Renal cortical epithelial cell (primary cell): ENCODE data around the gene INPP4B. TPM values are rescaled to one million over a fixed set of nuclear protein-coding genes. Genes with fewer than 3 reads are reported as not detected.
"Not testable (repeated sequence)": the region's sequence is repeated elsewhere in the genome, so short reads cannot be mapped to it uniquely, and the experiment has no call there.

ENCODE experiments used
- DNase-seq: peaks from one replicate; pipeline ENCODE4 v3.0.0-alpha.2; 2011; ENCODE audit warnings: low read depth
- total RNA-seq: library from RNA; depleted of rRNA; stranded (reverse); fragments of >200 nt; gene quantifications from 2 replicates; pipeline ENCODE4 v1.2.3, GENCODE V29; 2014

INPP4B gene
- total RNA-seq, 1 donor from 2014 or later = 16.6 TPM

GRCh38 chr4:142824368-142824767 is 21.7 kb downstream of the INPP4B start:
- no peak for DNase-seq

GRCh38 chr4:142823796-142824195 is 22.3 kb downstream of the INPP4B start:
- no peak for DNase-seq

DNA sequence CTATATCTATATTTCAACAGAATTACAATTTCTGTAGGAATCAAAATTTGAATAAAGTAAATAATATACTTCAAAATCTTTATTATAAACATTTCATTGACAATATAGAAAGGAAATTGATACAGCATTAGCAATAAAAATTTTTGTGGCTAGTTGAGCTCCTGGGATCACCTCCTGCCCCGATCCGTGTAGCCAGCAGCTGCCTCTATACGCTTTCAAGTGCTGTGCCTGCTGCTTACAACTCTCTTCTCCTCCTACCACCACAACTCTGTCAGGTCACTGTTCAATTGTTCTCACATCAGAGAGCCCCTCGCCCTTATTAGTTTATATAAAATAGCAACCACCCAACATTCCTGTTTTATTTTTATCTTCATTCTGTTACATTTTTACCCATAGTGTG is 27.6 kb downstream of the INPP4B start:
- DNase-seq = no peak

DNA sequence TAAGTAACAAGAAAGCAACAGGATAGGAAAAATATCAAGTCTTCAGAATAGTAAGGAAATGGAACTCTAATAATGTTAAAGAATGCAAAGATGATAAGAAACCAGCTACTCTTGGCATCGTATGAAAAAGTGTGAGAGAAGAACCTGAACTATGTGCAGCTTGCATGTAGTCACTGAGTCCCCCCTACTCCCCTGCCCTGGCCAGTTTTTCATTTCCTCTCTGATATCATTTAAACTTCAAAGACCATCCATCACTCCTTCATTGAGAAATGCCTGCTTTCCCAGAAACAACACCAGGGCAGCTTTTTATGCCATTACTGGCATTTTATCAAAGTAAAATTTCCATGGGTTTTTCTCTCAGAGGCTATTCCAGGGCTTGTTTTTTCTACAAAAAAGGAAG is 28.1 kb downstream of the INPP4B start:
- DNase-seq = peak; percentile 48

- peak; percentile 96 for DNase-seq
Observed at GRCh38 chr4:142817442-142817841, 28.7 kb downstream of the INPP4B start.

DNA sequence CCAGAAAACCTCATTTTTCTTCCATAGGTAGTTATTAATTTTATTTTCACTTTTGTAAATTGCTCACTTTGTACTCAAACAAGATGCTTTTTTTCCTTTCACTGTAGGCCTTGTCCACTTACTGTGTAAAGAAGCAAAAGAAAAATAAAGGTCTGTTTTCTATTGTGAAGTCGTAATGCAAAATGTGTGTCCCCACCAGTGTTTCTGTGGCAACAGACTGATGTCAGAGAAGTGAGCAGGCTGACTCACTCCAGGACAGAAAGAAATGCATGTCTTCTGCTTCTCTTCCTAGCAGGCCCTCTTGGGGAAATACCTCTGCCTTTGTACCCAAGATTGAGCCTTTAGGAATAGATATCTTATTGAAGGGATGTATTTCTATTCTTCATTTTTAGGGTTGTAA is 30.3 kb downstream of the INPP4B start:
- peak; percentile 88 for DNase-seq

GRCh38 chr4:142813388-142813787 is 32.7 kb downstream of the INPP4B start:
- no peak for DNase-seq

DNA sequence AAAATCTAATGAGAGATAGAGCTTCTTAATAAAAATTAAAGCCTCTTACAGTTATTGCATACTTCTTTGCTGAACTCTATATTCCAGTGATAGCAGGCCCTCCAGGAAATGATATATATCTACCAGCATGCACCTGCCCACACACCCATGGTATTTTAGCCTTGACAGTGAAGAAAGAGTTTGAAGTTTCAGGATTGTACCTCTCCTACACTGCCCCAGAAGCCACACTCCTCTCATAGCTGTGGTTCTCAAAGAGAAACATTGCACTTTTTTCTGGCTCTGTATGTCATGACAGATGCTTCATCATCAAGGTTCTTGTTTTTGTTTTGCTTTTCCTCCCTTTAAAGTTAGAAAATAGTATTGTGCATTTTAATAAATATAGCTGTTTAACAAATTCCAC is 34.0 kb downstream of the INPP4B start:
- no peak for DNase-seq

GRCh38 chr4:142811034-142811433 is 35.1 kb downstream of the INPP4B start:
- DNase-seq = no peak

DNA sequence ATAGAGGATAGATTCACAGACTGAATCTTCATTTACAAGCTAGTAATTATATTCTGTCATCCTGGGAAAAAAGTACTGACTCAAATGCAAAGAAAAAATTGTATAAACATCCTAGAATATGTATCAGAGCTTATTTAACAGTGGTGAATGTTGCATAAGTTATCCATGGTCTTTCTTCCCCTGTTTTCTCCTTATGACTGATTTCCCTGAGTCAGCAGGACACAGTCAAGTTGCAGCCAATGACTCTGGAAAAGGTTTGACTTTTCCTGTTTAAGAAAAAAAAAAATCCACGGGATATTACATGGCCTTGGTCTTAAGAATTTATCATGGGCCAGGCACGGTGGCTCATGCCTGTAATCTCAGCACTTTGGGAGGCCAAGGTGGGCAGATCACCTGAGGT is 36.5 kb downstream of the INPP4B start:
- DNase-seq = no peak

- not testable (repeated sequence) for DNase-seq
Observed at GRCh38 chr4:142803879-142804278, 42.2 kb downstream of the INPP4B start.

DNA sequence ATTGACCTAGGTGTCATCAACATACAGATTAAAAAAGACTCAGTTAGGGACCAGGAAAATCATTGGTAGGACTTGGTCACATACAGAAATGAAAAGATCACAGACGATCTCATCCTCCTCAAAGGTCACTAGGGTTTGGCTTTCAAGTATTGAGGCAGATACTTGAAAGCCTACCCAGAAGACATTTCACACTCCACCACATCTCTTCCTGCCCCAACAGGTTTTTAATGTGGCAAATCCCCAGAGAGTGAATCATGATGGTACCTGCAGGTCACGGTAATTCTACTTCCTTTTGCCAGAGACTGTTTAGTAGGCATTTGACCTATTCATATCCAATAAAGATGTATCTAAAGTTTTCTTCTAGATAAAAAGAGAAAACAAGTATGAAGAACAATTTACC is 44.1 kb downstream of the INPP4B start:
- peak; percentile 23 for DNase-seq

GRCh38 chr4:142781114-142781513 is 65.0 kb downstream of the INPP4B start:
- no peak for DNase-seq

DNA sequence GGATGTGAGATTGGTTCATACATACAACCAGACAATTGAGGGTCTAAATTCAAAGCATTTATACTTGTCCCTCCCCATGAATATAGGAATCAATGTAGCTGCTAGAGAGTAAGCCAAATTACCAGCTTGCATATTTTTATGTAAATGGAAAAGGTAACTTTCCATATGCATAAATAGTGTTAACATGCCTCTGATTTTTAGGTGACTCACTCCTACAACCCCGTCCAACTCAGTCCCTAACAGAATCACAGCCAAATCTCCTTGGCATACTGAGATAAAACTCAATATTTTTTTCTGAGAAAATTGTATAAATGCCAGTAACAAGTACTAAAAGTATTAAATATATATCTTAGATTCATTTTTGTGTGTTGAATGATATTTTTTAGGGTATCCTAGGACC is 67.2 kb downstream of the INPP4B start:
- DNase-seq = no peak

GRCh38 chr4:142778430-142778829 is 67.7 kb downstream of the INPP4B start:
- no peak for DNase-seq

DNA sequence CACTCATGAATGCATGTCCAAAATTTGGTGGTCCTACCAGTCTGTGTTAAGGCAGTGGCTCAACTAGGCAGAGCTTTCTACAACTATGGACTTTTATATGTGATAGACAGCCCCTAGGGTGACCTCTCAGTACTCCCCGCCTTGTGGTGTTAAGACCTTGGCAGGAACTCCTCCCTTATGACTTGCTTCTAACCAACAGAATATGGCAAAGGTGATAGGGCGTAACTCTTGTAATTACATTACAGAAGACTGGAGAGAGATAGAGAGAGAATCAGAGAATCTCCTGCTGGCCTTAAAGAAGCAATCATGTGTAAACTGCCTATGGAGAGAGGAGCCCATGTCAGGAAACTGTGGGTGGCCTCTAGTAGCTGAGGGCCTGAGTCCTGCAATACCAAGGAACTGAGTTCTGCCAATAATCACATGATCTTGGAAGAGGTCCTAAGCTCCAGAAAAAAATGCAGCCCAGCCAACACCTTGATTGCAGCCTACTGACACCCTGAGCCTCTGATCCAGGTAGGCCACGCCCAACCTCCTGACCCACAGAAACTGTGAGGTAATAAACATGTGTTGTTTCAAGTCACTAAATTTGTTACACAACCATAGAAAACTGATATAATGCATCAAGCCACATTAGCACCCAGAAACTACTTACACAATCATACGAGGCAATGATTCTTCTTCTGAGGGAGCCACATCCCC is 68.9 kb downstream of the INPP4B start:
- DNase-seq = peak; percentile 14

GRCh38 chr4:142776026-142776425 is 70.1 kb downstream of the INPP4B start:
- DNase-seq = no peak

DNA sequence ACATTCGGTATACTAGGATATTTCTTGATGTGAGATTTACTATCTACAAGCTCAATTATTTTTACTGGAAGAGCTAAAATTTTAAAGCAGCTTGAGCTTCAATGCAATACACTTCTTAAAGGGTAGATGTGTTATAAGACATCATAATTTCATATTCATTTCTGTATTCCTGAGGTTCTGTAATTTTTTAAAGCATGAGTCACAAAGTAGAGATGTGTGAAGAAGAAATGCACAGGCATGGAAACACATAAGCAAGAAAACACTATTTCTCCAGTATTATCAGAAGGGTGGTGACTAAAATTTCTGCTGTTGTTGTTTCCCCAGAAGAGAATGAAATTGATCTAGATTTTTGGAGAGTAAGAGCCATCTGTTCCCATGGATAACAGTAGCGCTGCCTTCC is 72.6 kb downstream of the INPP4B start:
- no peak for DNase-seq

DNA sequence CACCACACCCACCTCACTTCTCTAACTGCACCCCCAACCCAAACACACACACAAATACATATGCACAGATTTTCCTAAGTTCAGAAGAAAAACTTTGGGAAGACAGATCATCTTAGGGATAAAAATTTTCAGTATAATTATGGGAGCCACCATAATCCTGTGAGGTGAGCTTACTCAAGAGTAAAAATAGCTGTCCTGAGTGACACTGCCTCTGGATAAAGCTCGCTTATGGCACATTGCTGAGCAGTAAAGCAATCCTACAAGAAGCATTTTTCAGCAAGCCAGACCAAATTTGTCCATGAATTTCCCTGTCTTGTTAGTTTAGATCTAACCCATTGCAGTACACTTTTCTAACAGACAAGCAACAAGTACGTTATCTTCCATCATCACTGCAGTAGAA is 83.8 kb downstream of the INPP4B start:
- no peak for DNase-seq

GRCh38 chr4:142752202-142752786 is 93.8 kb downstream of the INPP4B start:
- no peak for DNase-seq

- peak; percentile 5 for DNase-seq
Observed at GRCh38 chr4:142743121-142743825, 102.8 kb downstream of the INPP4B start.

GRCh38 chr4:142741995-142742394 is 104.1 kb downstream of the INPP4B start:
- no peak for DNase-seq

DNA sequence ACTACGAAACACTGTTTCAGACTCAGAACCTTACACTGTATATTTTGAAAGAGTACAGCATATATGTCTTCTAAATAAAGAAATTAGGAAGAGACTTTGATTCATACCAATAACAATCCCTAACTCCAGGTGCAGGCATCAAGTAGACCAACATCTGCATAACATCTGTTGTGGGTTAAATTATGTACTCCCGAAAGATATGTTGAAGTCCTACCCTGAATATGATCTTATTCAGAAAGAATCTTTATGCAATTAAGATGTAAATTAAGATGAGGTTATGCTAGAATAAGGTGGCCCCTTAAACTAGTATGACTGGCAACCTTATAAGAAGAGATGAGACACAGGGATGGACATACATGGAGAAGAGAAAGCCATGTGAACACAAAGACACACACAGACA is 117.9 kb downstream of the INPP4B start:
- no peak for DNase-seq
